ENCODE measurements around the gene KCNMB1. TPM values are rescaled to one million over a fixed set of nuclear protein-coding genes. Genes with fewer than 3 reads are reported as not detected.

KCNMB1 gene
- total and polyA plus RNA-seq, 2 of the 13 experiments (the other 11 are each of a cell fraction or from before 2014, with no cell fraction given): not detected

GRCh38 chr5:170389550-170389892 is 354 bp upstream of the KCNMB1 start:
- no peak for FAIRE-seq
- POLR2A ChIA-PET: no interaction called here
- no peak overlapping the region for H3K4me2 ChIP-seq (ENCODE audit: low read depth, low read length)

DNA sequence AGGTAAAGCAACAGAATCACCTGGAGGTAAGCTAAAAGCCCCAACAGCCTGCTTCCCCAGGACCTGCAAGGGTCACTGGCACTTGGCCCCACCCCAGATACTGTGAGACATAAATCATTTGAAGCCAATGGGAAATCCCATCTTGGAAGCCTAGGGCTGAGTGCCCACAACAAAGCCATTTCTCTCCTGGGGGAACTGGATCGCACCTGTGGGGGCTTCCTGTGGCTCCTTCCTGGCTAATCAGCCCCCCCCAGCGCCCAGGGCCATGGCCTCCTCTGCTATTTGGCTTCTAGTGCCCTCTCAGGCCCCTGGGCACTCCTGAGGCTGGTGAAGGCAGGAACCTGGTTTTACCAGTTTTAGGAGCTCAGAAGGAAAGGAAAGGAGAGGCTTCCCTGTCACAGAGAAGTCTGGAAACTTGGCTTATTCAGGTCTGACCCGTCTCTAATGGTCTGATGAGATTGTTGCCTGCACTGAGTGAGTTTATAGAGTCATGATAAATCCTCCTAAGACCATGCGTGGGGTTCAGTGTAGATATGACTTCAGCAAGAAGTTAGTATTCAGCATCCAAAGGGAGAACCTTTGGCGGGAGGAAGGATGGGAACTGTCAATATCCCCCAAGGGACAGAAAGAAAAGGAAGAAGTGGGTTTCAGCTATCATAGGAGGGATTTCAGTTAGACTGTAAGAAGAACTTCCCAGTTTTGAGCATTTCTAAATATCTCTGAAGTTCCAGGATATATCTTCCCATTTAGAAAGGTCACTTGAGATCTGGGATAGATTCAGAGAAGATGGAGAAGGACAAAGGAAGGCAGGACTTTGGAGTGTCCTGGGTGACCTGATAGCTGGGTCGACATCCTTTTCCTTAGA is 1.2 kb downstream of the KCNMB1 start:
- Histone ChIP-seq H3K4me1 (ENCODE audit: insufficient read depth, low read length) (no peaks in the 10 kb centered on the region), H3K79me2 (ENCODE audit: insufficient read depth, low read length) (no peaks in the 10 kb centered on the region), H4K20me1 (ENCODE audit: insufficient read depth, low read length) (no peaks in the 10 kb centered on the region), H3K27me3 (ENCODE audit: control insufficient read depth in 1 of 2, insufficient read depth in 2 of 2, low read length in 2 of 2) (peaks cover 0 to 25% of the 10 kb centered on the region in 2 experiments; a peak in 1 of 5 replicates), H3K36me3 (replicated peaks in 1 of 2; ENCODE audit: control insufficient read depth in 1 of 2, insufficient read depth in 2 of 2, low read length in 2 of 2) (no peaks in the 10 kb centered on the region), H3K9ac (ENCODE audit: insufficient read depth, low read depth, low read length) (no peak overlapping the region), H3K4me2 (ENCODE audit: low read depth, low read length) (no peak overlapping the region), H3K4me3 (replicated peaks in 1 of 3; ENCODE audit: insufficient read depth in 1 of 3, low read depth in 2 of 3, low read length in 3 of 3) (no peak overlapping the region), H2AFZ (ENCODE audit: low read length) (no peak overlapping the region), H3K27ac (ENCODE audit: extremely low read length, insufficient read depth, low read length) (no peak overlapping the region), H3K9me3 (ENCODE audit: low read length) (no peaks in the 10 kb centered on the region)
- ChIA-PET CTCF (ENCODE audit: low intra/inter-chr PET ratio, low total read pairs) (no interaction called here), POLR2A (no interaction called here)
- intact Hi-C loops (cut with micrococcal nuclease; ENCODE audit: unreplicated experiment) (no loop called here), in situ Hi-C loops (cut with HindIII; ENCODE audit: extremely low pct_ligation_motif_present, low pct_unique_long_range_greater_than_20kb) (no loop called here)
- no TSS peak for BruUV-seq (replicated peaks)
- FAIRE-seq (no peak), DNase-seq (ENCODE audit: low spot score) (no peak), ATAC-seq (no peak)
- WGBS (ENCODE audit: low lambda C conversion rate): 2% methylated on average over 4 of the region's 6 CpGs
- TF ChIP-seq GABPB1 (CRISPR knock-in tag; IDR thresholded peaks at IDR 0.05) (no peak), ZNF451 (CRISPR knock-in tag; IDR thresholded peaks at IDR 0.05) (no peak), HNRNPUL1 (IDR thresholded peaks at IDR 0.05; ENCODE audit: low read depth, low read length) (no peak), DZIP1 (CRISPR knock-in tag; IDR thresholded peaks at IDR 0.05) (no peak), MATR3 (CRISPR knock-in tag; IDR thresholded peaks at IDR 0.05) (no peak), NFRKB (IDR thresholded peaks at IDR 0.05) (no peak), TBX2 (CRISPR knock-in tag; IDR thresholded peaks at IDR 0.05; ENCODE audit: borderline replicate concordance) (no peak), ZKSCAN8 (CRISPR knock-in tag; IDR thresholded peaks at IDR 0.05; ENCODE audit: borderline replicate concordance) (no peak), ZNF615 (CRISPR knock-in tag; IDR thresholded peaks at IDR 0.05; ENCODE audit: borderline replicate concordance) (no peak)
- TF ChIP-seq, protein P1, sequence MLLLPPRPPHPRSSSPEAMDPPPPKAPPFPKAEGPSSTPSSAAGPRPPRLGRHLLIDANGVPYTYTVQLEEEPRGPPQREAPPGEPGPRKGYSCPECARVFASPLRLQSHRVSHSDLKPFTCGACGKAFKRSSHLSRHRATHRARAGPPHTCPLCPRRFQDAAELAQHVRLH (CRISPR knock-in tag; IDR thresholded peaks at IDR 0.05; ENCODE audit: borderline replicate concordance, low read depth): no peak

More at GRCh38 chr5:170389550-170389892, 354 bp upstream of the KCNMB1 start:
- ATAC-seq (no peak), DNase-seq (ENCODE audit: low spot score) (no peak)
- Histone ChIP-seq H2AFZ (ENCODE audit: low read length) (no peak overlapping the region), H3K27ac (ENCODE audit: extremely low read length, insufficient read depth, low read length) (no peak overlapping the region), H3K79me2 (ENCODE audit: insufficient read depth, low read length) (no peaks in the 10 kb centered on the region), H3K9ac (ENCODE audit: insufficient read depth, low read depth, low read length) (no peak overlapping the region), H4K20me1 (ENCODE audit: insufficient read depth, low read length) (no peaks in the 10 kb centered on the region), H3K36me3 (replicated peaks in 1 of 2; ENCODE audit: control insufficient read depth in 1 of 2, insufficient read depth in 2 of 2, low read length in 2 of 2) (no peaks in the 10 kb centered on the region), H3K4me3 (replicated peaks in 1 of 3; ENCODE audit: insufficient read depth in 1 of 3, low read depth in 2 of 3, low read length in 3 of 3) (no peak overlapping the region), H3K27me3 (ENCODE audit: control insufficient read depth in 1 of 2, insufficient read depth in 2 of 2, low read length in 2 of 2) (peaks cover 0 to 25% of the 10 kb centered on the region in 2 experiments; a peak in 1 of 5 replicates), H3K9me3 (ENCODE audit: low read length) (no peaks in the 10 kb centered on the region), H3K4me1 (ENCODE audit: insufficient read depth, low read length) (no peaks in the 10 kb centered on the region)
- BruUV-seq (replicated peaks): no TSS peak
- WGBS (ENCODE audit: low lambda C conversion rate): 0% methylated on average over 3 of the region's 4 CpGs
- in situ Hi-C loops (cut with HindIII; ENCODE audit: extremely low pct_ligation_motif_present, low pct_unique_long_range_greater_than_20kb): no loop called here
- intact Hi-C loops (cut with micrococcal nuclease; ENCODE audit: unreplicated experiment): no loop called here
- TF ChIP-seq GFI1 (CRISPR knock-in tag; IDR thresholded peaks at IDR 0.05; ENCODE audit: borderline replicate concordance): no peak
- TF ChIP-seq BORCS8-MEF2B (CRISPR knock-in tag; IDR thresholded peaks at IDR 0.05): no peak
- TF ChIP-seq ZNF652 (CRISPR knock-in tag; IDR thresholded peaks at IDR 0.05; ENCODE audit: borderline replicate concordance, low read depth): no peak
- no peak for TF ChIP-seq BRD4 (CRISPR knock-in tag; IDR thresholded peaks at IDR 0.05)
- no peak for TF ChIP-seq SRF (IDR thresholded peaks at IDR 0.05; ENCODE audit: low read depth, low read length)
- TF ChIP-seq ZNF496 (CRISPR knock-in tag; IDR thresholded peaks at IDR 0.05; ENCODE audit: insufficient replicate concordance): no peak
- TF ChIP-seq ATF7-NPFF (CRISPR knock-in tag; IDR thresholded peaks at IDR 0.05; ENCODE audit: low read depth): no peak
- no peak for TF ChIP-seq NR2F6 (IDR thresholded peaks at IDR 0.05)
- no peak for TF ChIP-seq NR2F6 (CRISPR knock-in tag; IDR thresholded peaks at IDR 0.05)
- TF ChIP-seq, protein P2, sequence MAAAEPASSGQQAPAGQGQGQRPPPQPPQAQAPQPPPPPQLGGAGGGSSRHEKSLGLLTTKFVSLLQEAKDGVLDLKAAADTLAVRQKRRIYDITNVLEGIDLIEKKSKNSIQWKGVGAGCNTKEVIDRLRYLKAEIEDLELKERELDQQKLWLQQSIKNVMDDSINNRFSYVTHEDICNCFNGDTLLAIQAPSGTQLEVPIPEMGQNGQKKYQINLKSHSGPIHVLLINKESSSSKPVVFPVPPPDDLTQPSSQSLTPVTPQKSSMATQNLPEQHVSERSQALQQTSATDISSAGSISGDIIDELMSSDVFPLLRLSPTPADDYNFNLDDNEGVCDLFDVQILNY (CRISPR knock-in tag; conservative IDR thresholded peaks at IDR 0.05): no peak
- TF ChIP-seq ZNF773 (CRISPR knock-in tag; IDR thresholded peaks at IDR 0.05; ENCODE audit: borderline replicate concordance): no peak
- TF ChIP-seq CBFB (CRISPR knock-in tag; IDR thresholded peaks at IDR 0.05): no peak
- no peak for TF ChIP-seq GATAD2A (CRISPR knock-in tag; IDR thresholded peaks at IDR 0.05)
- CTCF ChIA-PET (ENCODE audit: low intra/inter-chr PET ratio, low total read pairs): no interaction called here
